Right lobe of liver (tissue), 6 donors: ENCODE results near the gene RHNO1. TPM values are rescaled to one million over a fixed set of nuclear protein-coding genes. Genes with fewer than 3 reads are reported as not detected.
A peak's percentile ranks its signal among the peaks of the same experiment; 100 is the strongest.

Experiments
- ATAC-seq, 4 donors: fragments of 200-7000 bp; cut with Tn5 transposase; one replicate each; pipeline ENCODE4 v1.9.1; 2020; ENCODE audit warnings: mild to moderate bottlenecking in 4 of 4, moderate library complexity in 4 of 4
- DNase-seq, 3 donors: peaks; one replicate each; pipeline ENCODE4 v3.0.0-alpha.2; 2020
- H3K27ac ChIP-seq, 3 donors: fragments of 200-600 bp; one replicate each; pipeline ENCODE4 v1.8.0; 2022
- H3K27me3 ChIP-seq, 2 donors: fragments of 200-600 bp; one replicate each; pipeline ENCODE4 v1.8.0; 2022
- H3K36me3 ChIP-seq, 4 donors: fragments of 200-600 bp; sonication (generic) in 1 of 4; one replicate each; pipeline versions ENCODE4 v1.5.1 to v1.8.0; 2017 to 2022; ENCODE audit warnings: control low read depth in 1 of 4
- H3K4me1 ChIP-seq, 4 donors: fragments of 200-600 bp; sonication (generic) in 1 of 4; one replicate each; pipeline versions ENCODE4 v1.5.1 to v1.8.0; 2017 to 2022; ENCODE audit warnings: control low read depth in 1 of 4
- H3K4me3 ChIP-seq, 3 donors: fragments of 200-600 bp; one replicate each; pipeline ENCODE4 v1.8.0; 2022
- H3K9me3 ChIP-seq, 4 donors: fragments of 200-600 bp; sonication (generic) in 1 of 4; one replicate each; pipeline versions ENCODE4 v1.5.1 to v1.8.0; 2017 to 2022; ENCODE audit warnings: control low read depth in 1 of 4
- POLR2A ChIP-seq: fragments of 450-650 bp; IDR thresholded peaks from one replicate; pipeline ENCODE4 v1.6.1; 2017; ENCODE audit warnings: antibody characterized with exemption, mild to moderate bottlenecking
- WGBS: methylation state at CpG from one replicate; pipeline ENCODE4 v1.1.6; 2018; ENCODE audit warnings: low coverage, low lambda C conversion rate; ENCODE audit not compliant: insufficient coverage; ENCODE audit errors: missing lambda C conversion rate; 5-methylcytosine and 5-hydroxymethylcytosine counted together
- intact Hi-C, 2 donors: fragments of 100-400 bp; cut with DNase I; formaldehyde crosslinking; loops; one replicate each; pipeline versions ENCODE4 v1.11.2 to v1.14.1; 2022
- total RNA-seq, 6 experiments: library from RNA; depleted of rRNA in 2 of 6; stranded (reverse); fragments of >200 nt in 2 of 6; fragmentation: NEBNext Ultra II Directional in 3 of 6; extraction: Animal tissue kit (Norgen Biotek cat#: 25700) in 3 of 6; gene quantifications; one replicate each; pipeline versions ENCODE4 v1.1.0 to v1.2.4, GENCODE V29; 2016 to 2023
- TF ChIP-seq, protein P1 (sequence below), 4 donors: fragments of 200-600 bp in 3 of 4; fragments of 450-650 bp in 1 of 4; IDR thresholded peaks; one replicate each; pipeline versions ENCODE4 v1.5.1 to v1.8.0; 2016 to 2022; ENCODE audit warnings: antibody characterized with exemption in 4 of 4, mild to moderate bottlenecking in 2 of 4
- donor health status: DM: no; HTN: yes; CAD: no.
- donor health status: DM: no; HTN: no; CAD: no.
- donor health status: DM: no; HTN: no; CAD: no.
- donor health status: DM: no; HTN: yes; CAD: no.
- donor health status: DM: no; HTN: yes; CAD: no.

The RHNO1 gene
- total RNA-seq, 6 experiments from 2014 or later, result 1.2 to 5.9 (median 3.5) TPM

DNA sequence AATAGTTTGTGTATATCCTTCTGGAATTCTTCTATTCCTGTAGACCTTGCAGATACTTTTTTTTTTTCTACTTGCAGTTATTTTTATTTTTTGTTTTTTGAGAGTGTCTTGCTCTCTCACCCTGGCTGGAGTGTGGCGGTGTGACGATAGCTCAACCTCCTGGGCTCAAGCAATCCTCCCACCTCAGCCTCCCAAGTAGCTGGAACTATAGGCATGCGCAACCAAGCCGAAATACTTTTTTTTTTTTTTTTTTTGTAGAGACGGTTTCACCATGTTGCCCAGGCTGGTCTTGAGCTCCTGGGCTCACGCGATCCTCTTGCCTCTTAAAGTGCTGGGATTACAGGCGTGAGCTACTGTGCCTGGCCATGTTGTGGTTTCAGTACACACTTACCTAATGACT lies 23.6 kb downstream of the RHNO1 start:
- H3K4me1 ChIP-seq, result no peaks in the 10 kb centered on the region
- DNase-seq, result no peak
- TF ChIP-seq, protein P1, sequence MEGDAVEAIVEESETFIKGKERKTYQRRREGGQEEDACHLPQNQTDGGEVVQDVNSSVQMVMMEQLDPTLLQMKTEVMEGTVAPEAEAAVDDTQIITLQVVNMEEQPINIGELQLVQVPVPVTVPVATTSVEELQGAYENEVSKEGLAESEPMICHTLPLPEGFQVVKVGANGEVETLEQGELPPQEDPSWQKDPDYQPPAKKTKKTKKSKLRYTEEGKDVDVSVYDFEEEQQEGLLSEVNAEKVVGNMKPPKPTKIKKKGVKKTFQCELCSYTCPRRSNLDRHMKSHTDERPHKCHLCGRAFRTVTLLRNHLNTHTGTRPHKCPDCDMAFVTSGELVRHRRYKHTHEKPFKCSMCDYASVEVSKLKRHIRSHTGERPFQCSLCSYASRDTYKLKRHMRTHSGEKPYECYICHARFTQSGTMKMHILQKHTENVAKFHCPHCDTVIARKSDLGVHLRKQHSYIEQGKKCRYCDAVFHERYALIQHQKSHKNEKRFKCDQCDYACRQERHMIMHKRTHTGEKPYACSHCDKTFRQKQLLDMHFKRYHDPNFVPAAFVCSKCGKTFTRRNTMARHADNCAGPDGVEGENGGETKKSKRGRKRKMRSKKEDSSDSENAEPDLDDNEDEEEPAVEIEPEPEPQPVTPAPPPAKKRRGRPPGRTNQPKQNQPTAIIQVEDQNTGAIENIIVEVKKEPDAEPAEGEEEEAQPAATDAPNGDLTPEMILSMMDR (IDR thresholded peaks at IDR 0.05), result no peak
- no peak for TF ChIP-seq POLR2A
- no peaks in the 10 kb centered on the region for H3K27me3 ChIP-seq
- H3K36me3 ChIP-seq, result no peaks in the 10 kb centered on the region
- WGBS, result 95% methylated on average over 8 of the region's 8 CpGs
- ATAC-seq, result no peak
- no peaks in the 10 kb centered on the region for H3K9me3 ChIP-seq
- no peak overlapping the region for H3K4me3 ChIP-seq
- intact Hi-C loops, result no loop called here
- no peak overlapping the region for H3K27ac ChIP-seq

DNA sequence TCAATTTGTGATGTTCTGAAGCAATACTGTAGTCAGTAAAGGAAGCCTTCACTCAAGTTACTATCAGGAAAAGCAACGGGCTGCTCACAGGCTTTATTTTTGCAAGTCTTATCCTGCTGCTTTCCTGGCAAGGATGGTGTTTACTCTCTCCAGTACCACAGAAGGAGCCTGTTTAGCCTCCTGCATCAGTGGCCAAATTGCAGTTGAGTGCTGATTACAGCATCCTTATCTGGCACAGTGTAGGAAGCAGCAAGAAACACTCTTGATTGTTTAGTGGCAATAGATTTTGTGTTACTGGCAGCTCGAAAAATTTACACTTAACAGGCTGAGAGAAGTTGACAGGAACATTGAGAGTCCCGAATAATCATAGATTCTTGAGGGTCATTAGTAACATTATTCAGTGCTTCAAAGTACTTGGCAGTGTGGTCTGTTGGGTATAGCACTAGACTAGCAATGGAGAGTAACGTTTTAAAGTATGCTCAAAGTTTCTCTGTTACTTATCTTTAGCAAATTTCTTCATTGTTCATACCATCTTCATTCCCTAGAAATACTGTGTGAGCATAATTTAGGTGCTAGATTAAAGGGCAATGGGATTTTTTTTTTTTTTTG lies 25.4 kb downstream of the RHNO1 start:
- no peak overlapping the region for H3K27ac ChIP-seq
- TF ChIP-seq, protein P1 (IDR thresholded peaks at IDR 0.05), result no peak
- no peak for TF ChIP-seq POLR2A
- no peaks in the 10 kb centered on the region for H3K4me1 ChIP-seq
- WGBS, result 34% methylated on average over 4 of the region's 4 CpGs
- intact Hi-C loops, result no loop called here
- no peaks in the 10 kb centered on the region for H3K9me3 ChIP-seq
- H3K4me3 ChIP-seq, result no peak overlapping the region
- H3K27me3 ChIP-seq, result no peaks in the 10 kb centered on the region
- DNase-seq (no peak), ATAC-seq (peak; percentile 67 to 92 (median 85))
- H3K36me3 ChIP-seq, result no peaks in the 10 kb centered on the region

DNA sequence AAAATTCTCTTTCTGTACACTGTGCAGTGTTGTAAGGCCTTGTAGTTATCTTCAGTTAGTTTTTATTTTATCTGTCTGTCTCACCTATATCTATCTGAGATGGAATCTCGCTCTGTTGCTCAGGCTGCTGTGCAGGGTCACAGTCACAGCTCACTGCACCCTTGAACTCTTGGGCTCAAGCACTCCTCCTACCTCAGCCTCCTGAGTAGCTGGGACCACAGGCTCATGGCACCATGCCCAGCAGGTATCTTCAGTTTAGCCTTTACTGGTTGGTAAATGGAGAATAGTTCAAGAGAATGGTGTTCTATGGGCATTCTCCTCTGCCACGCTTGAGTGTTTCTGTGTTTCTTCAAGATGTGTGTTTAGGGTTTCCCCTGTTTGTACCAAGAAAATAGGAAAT lies 27.2 kb downstream of the RHNO1 start:
- Histone ChIP-seq H3K4me1 (no peaks in the 10 kb centered on the region), H3K27me3 (no peaks in the 10 kb centered on the region), H3K36me3 (no peaks in the 10 kb centered on the region), H3K4me3 (no peak overlapping the region), H3K9me3 (no peaks in the 10 kb centered on the region), H3K27ac (no peak overlapping the region)
- intact Hi-C loops, result no loop called here
- TF ChIP-seq, protein P1 (IDR thresholded peaks at IDR 0.05), result no peak
- no peak for TF ChIP-seq POLR2A
- no peak for DNase-seq
- 93% methylated on average over 2 of the region's 2 CpGs for WGBS
- no peak for ATAC-seq

DNA sequence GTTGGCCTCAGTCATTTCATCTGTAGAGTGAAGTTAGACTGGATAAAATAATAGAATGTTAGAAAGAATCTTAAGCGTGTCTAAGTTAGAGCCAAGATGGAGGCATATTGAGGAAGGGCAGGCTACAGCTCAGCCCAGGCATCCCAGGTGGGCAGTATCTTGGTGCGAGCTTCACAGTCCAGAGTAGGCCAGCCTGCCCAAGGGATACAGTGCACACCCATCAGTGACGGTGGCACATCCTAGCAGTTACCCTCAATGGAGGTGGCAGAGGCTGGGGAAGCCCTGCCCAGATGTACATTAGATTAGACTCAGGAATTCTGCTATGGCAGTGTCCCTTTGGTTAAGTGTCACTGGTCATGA lies 35.2 kb downstream of the RHNO1 start:
- no peak for TF ChIP-seq POLR2A
- TF ChIP-seq, protein P1 (IDR thresholded peaks at IDR 0.05), result no peak
- Histone ChIP-seq H3K4me3 (no peak overlapping the region), H3K9me3 (no peaks in the 10 kb centered on the region), H3K27me3 (no peaks in the 10 kb centered on the region), H3K36me3 (peaks cover 0 to 4% (median 0%) of the 10 kb centered on the region in 4 donors), H3K4me1 (no peaks in the 10 kb centered on the region), H3K27ac (no peak overlapping the region)
- ATAC-seq (no peak), DNase-seq (no peak)
- intact Hi-C loops, result no loop called here
- no CpG with 5 or more reads among the region's 3 CpGs for WGBS

DNA sequence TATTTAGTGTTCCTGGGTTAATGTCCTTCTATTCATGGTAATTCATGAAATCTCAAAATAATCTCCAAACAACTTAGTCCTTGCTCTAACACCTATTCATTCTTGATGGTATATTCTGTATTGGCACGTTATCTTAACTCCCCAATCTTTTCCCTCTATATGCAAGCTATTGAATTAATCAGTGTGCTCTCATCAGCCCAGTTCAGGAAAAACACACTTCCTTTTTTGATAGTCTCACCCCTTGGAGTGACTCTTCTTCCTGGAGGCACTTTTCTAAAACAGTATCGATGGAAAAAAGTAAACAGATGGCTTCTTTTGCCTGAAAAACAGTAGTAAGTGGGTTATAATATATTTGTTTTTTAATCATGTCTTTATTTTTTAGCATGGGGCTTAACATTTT lies 42.2 kb downstream of the RHNO1 start:
- Histone ChIP-seq H3K4me3 (no peak overlapping the region), H3K27me3 (no peaks in the 10 kb centered on the region), H3K4me1 (no peaks in the 10 kb centered on the region), H3K9me3 (no peaks in the 10 kb centered on the region), H3K27ac (no peak overlapping the region), H3K36me3 (peaks cover 0 to 16% (median 3%) of the 10 kb centered on the region in 4 donors)
- 66% methylated on average over 2 of the region's 2 CpGs for WGBS
- intact Hi-C loops, result no loop called here
- ATAC-seq, result no peak
- no peak for DNase-seq
- TF ChIP-seq, protein P1 (IDR thresholded peaks at IDR 0.05), result no peak
- no peak for TF ChIP-seq POLR2A
